DMS79 treated with DMSO at 0.1 percent for 48 hours (cell line): ENCODE data around the gene KAZN.

Experiments
- DNase-seq: peaks from one replicate; lab custom pipeline; 2025; lab: John Stamatoyannopoulos, UW

KAZN gene

GRCh38 chr1:14939527-14940284 is 341.2 kb downstream of the KAZN start:
- no peak for DNase-seq

- DNase-seq, result no peak
Measured at GRCh38 chr1:14940285-14940870, 341.9 kb downstream of the KAZN start.

GRCh38 chr1:14941864-14942263 is 343.4 kb downstream of the KAZN start:
- peak; percentile 75 for DNase-seq

GRCh38 chr1:14944471-14944985 is 346.0 kb downstream of the KAZN start:
- DNase-seq, result no peak

- DNase-seq, result no peak
Measured at GRCh38 chr1:14945132-14946010, 346.9 kb downstream of the KAZN start.

- no peak for DNase-seq
Measured at GRCh38 chr1:14946011-14946359, 347.5 kb downstream of the KAZN start.

- DNase-seq, result no peak
Measured at GRCh38 chr1:14946684-14947238, 348.3 kb downstream of the KAZN start.

- DNase-seq, result no peak
Measured at GRCh38 chr1:14947421-14947820, 348.9 kb downstream of the KAZN start.

- no peak for DNase-seq
Measured at GRCh38 chr1:14948112-14948652, 349.7 kb downstream of the KAZN start.

- DNase-seq, result no peak
Measured at GRCh38 chr1:14949270-14949835, 350.9 kb downstream of the KAZN start.

GRCh38 chr1:14949836-14950713 is 351.6 kb downstream of the KAZN start:
- no peak for DNase-seq

- no peak for DNase-seq
Measured at GRCh38 chr1:14951766-14952165, 353.3 kb downstream of the KAZN start.

GRCh38 chr1:14952626-14953314 is 354.3 kb downstream of the KAZN start:
- no peak for DNase-seq

GRCh38 chr1:14954210-14954609 is 355.7 kb downstream of the KAZN start:
- no peak for DNase-seq

- no peak for DNase-seq
Measured at GRCh38 chr1:14954930-14955329, 356.4 kb downstream of the KAZN start.

- DNase-seq, result peak; percentile 20
Measured at GRCh38 chr1:14955402-14955801, 356.9 kb downstream of the KAZN start.

- DNase-seq, result no peak
Measured at GRCh38 chr1:14955976-14956375, 357.5 kb downstream of the KAZN start.

- peak; percentile 18 for DNase-seq
Measured at GRCh38 chr1:14956579-14957195, 358.2 kb downstream of the KAZN start.

GRCh38 chr1:14957375-14958098 is 359.1 kb downstream of the KAZN start:
- no peak for DNase-seq
